Neural cell (in vitro differentiated cells): Measurements from ENCODE around the gene AGAP3. TPM values are rescaled to one million over a fixed set of nuclear protein-coding genes. Genes with fewer than 3 reads are reported as not detected.
A peak's percentile ranks its signal among the peaks of the same experiment; 100 is the strongest.

Experiments
- H2AFZ ChIP-seq: fragments of 200-600, 300-800 bp; sonication (generic), shearing (Covaris generic); 2 replicates; pipeline ENCODE4 v1.6.0; 2014; ENCODE audit warnings: low read depth, mild to moderate bottlenecking, antibody characterized with exemption, low read length, moderate library complexity
- H3F3A ChIP-seq: fragments of 200-600 bp; shearing (Covaris generic); 2 replicates; pipeline ENCODE4 v1.6.1; 2016; ENCODE audit warnings: mild to moderate bottlenecking, moderate library complexity, mixed read lengths, antibody characterized with exemption, low read length; ENCODE audit not compliant: insufficient read depth, poor library complexity, severe bottlenecking
- H3K27ac ChIP-seq: fragments of 200-600, 300-800 bp; sonication (generic), shearing (Covaris generic); 2 replicates; pipeline ENCODE4 v1.5.1; 2014; ENCODE audit warnings: mild to moderate bottlenecking, low read length, moderate library complexity
- H3K27me3 ChIP-seq: fragments of 300-800, 200-600 bp; sonication (generic), shearing (Covaris generic); 2 replicates; pipeline ENCODE4 v1.6.0; 2014; ENCODE audit warnings: mild to moderate bottlenecking, low read depth, low read length, moderate library complexity; ENCODE audit not compliant: insufficient read depth
- H3K36me3 ChIP-seq: fragments of 300-800, 200-600 bp; sonication (generic), shearing (Covaris generic); 2 replicates; pipeline ENCODE4 v1.5.1; 2014; ENCODE audit warnings: mild to moderate bottlenecking, antibody characterized with exemption, low read length, moderate library complexity; ENCODE audit not compliant: insufficient read depth
- H3K4me2 ChIP-seq: fragments of 300-800, 200-600 bp; sonication (generic), shearing (Covaris generic); 2 replicates; pipeline ENCODE4 v1.6.0; 2014; ENCODE audit warnings: mild to moderate bottlenecking, low read length
- H3K4me3 ChIP-seq: fragments of 300-800, 200-600 bp; sonication (generic), shearing (Covaris generic); 2 replicates; pipeline ENCODE4 v1.5.1; 2014; ENCODE audit warnings: mild to moderate bottlenecking, low read length, moderate library complexity
- H3K79me2 ChIP-seq: fragments of 200-600 bp; shearing (Covaris generic); replicated peaks from 2 replicates; pipeline ENCODE4 v1.6.0; 2014; ENCODE audit warnings: mild to moderate bottlenecking, low read length, moderate library complexity; ENCODE audit not compliant: insufficient read depth
- H3K9ac ChIP-seq: fragments of 300-800, 200-600 bp; sonication (generic), shearing (Covaris generic); 2 replicates; pipeline ENCODE4 v1.6.1; 2016; ENCODE audit warnings: mild to moderate bottlenecking, low read length, mixed read lengths
- H3K9me2 ChIP-seq: fragments of 200-600 bp; shearing (Covaris generic); 2 replicates; pipeline ENCODE4 v1.6.1; 2016; ENCODE audit warnings: mild to moderate bottlenecking, low read length, mixed read lengths; ENCODE audit not compliant: insufficient read depth
- H3K9me3 ChIP-seq: fragments of 200-600, 300-800 bp; sonication (generic), shearing (Covaris generic); 2 replicates; pipeline ENCODE4 v1.6.1; 2016; ENCODE audit warnings: mild to moderate bottlenecking, mixed run types, low read length, moderate library complexity, mixed read lengths
- H4K20me1 ChIP-seq: fragments of 200-600 bp; shearing (Covaris generic); 2 replicates; pipeline ENCODE4 v1.6.1; 2016; ENCODE audit warnings: mild to moderate bottlenecking, mixed run types; ENCODE audit not compliant: insufficient read depth
- EP300 ChIP-seq: fragments of 450-650 bp; conservative IDR thresholded peaks from 2 replicates; pipeline ENCODE4 v1.6.1; 2014; ENCODE audit warnings: antibody characterized with exemption, mild to moderate bottlenecking, moderate library complexity; ENCODE audit not compliant: poor library complexity, severe bottlenecking
- EZH2 ChIP-seq: fragments of 200-600, 300-800 bp; shearing (Covaris generic), sonication (generic); IDR thresholded peaks from 2 replicates; pipeline ENCODE4 v1.6.1; 2014; ENCODE audit warnings: antibody characterized with exemption, low read length, borderline replicate concordance, mild to moderate bottlenecking; ENCODE audit not compliant: insufficient read depth, poor library complexity, severe bottlenecking
- MXI1 ChIP-seq: fragments of 450-650 bp; conservative IDR thresholded peaks from 2 replicates; pipeline ENCODE4 v1.6.1; 2014; ENCODE audit warnings: antibody characterized with exemption, mild to moderate bottlenecking; ENCODE audit not compliant: poor library complexity, severe bottlenecking
- POLR2AphosphoS5 ChIP-seq: IDR thresholded peaks from 2 replicates; pipeline ENCODE4 v1.6.1; 2012
- RAD21 ChIP-seq: fragments of 450-650 bp; conservative IDR thresholded peaks from 2 replicates; pipeline ENCODE4 v1.6.1; 2014; ENCODE audit warnings: antibody characterized with exemption, mild to moderate bottlenecking, moderate library complexity
- SMC3 ChIP-seq: fragments of 450-650 bp; conservative IDR thresholded peaks from 2 replicates; pipeline ENCODE4 v1.6.1; 2014; ENCODE audit warnings: antibody characterized with exemption, mild to moderate bottlenecking, moderate library complexity; ENCODE audit not compliant: poor library complexity
- TAF1 ChIP-seq: IDR thresholded peaks from 2 replicates; pipeline ENCODE4 v1.6.1; 2012; ENCODE audit warnings: low read depth
- polyA plus RNA-seq: library from polyadenylated mRNA; depleted of rRNA; stranded (reverse); fragments of >200 nt; gene quantifications from 2 replicates; pipeline ENCODE4 v1.2.3, GENCODE V29; 2014
- TF ChIP-seq, protein P1 (sequence below): fragments of 450-650 bp; IDR thresholded peaks from 2 replicates; pipeline ENCODE4 v1.5.1; 2014; ENCODE audit warnings: antibody characterized with exemption, mild to moderate bottlenecking, moderate library complexity; ENCODE audit not compliant: poor library complexity, severe bottlenecking
- TF ChIP-seq, protein P2 (sequence below): IDR thresholded peaks from 2 replicates; pipeline ENCODE4 v1.6.1; 2012; ENCODE audit warnings: borderline replicate concordance

The AGAP3 gene
- polyA plus RNA-seq, 1 donor from 2014 or later = 117 TPM

DNA sequence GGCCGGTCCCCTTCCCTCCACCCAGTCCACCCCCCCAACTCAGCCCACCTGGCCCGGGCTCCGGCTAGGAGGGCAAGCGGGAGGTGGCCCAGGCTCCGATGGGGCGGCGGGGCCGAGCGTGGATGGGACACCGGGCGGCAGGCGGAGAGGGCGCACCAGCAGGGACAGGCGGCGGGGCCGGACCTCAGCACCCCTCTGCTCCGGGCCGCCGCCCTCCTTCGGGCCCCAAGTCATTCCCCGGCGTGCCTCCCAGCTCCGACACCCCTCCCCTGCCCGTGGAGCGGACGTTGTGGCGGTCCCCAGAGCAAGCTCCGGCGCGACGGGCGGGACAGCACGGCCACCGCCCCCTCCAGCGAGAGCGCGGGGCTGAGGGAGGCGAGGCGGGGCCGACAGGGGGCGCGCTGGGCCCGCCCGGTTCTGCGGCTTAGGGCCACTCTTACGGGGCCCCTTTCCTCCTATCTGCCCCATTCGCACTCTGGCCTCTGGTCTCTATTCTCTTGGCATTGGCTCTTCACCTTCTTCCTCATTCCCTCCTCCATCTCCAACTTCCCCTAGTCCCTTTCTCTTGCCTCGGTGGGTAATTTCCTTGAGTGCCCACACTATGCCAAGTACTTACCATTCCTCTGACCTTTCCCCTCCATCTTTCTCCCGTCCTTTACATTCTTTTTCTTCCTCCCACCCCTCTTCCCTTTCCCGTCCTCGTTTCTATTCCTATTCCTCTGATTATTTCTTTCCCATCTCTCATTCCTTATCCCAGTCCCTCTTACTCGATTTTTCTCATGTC, 81.9 kb downstream of the AGAP3 start:
- Histone ChIP-seq H3K9me3 (no peaks in the 10 kb centered on the region), H3K27me3 (peaks cover 72% of the 10 kb centered on the region), H3K4me2 (no peak overlapping the region), H3K27ac (no peak overlapping the region), H2AFZ (no peak overlapping the region), H3K4me3 (peak overlapping the region; percentile 70), H3F3A (no peaks in the 10 kb centered on the region), H3K9ac (no peak overlapping the region), H4K20me1 (no peaks in the 10 kb centered on the region), H3K36me3 (no peaks in the 10 kb centered on the region), H3K9me2 (no peaks in the 10 kb centered on the region), H3K79me2 (no peaks in the 10 kb centered on the region)
- no peak for TF ChIP-seq EZH2
- TF ChIP-seq, protein P1, sequence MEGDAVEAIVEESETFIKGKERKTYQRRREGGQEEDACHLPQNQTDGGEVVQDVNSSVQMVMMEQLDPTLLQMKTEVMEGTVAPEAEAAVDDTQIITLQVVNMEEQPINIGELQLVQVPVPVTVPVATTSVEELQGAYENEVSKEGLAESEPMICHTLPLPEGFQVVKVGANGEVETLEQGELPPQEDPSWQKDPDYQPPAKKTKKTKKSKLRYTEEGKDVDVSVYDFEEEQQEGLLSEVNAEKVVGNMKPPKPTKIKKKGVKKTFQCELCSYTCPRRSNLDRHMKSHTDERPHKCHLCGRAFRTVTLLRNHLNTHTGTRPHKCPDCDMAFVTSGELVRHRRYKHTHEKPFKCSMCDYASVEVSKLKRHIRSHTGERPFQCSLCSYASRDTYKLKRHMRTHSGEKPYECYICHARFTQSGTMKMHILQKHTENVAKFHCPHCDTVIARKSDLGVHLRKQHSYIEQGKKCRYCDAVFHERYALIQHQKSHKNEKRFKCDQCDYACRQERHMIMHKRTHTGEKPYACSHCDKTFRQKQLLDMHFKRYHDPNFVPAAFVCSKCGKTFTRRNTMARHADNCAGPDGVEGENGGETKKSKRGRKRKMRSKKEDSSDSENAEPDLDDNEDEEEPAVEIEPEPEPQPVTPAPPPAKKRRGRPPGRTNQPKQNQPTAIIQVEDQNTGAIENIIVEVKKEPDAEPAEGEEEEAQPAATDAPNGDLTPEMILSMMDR = peak; percentile 52

DNA sequence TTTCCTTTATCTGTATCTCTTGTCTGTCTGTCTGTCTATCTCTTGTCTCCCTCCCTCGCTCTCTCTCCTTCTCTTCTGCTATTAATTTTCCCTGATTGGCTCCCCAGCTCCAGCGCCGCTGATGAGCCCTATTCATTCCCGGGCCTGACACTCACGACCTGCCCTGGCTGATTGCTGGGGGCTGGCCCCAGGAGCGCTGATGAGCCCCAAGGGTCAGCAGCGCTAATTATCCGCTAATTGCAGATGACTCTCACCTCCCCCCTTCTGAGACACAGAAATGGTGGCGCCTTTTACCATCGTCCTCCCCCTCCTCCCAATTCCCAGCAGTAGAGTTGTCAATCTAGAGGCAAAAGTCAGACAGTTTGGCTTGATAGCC, 82.5 kb downstream of the AGAP3 start:
- TF ChIP-seq MXI1 (no peak), RAD21 (no peak), EZH2 (no peak), POLR2AphosphoS5 (no peak), EP300 (no peak), SMC3 (no peak), TAF1 (no peak)
- TF ChIP-seq, protein P1 = no peak
- TF ChIP-seq, protein P2, sequence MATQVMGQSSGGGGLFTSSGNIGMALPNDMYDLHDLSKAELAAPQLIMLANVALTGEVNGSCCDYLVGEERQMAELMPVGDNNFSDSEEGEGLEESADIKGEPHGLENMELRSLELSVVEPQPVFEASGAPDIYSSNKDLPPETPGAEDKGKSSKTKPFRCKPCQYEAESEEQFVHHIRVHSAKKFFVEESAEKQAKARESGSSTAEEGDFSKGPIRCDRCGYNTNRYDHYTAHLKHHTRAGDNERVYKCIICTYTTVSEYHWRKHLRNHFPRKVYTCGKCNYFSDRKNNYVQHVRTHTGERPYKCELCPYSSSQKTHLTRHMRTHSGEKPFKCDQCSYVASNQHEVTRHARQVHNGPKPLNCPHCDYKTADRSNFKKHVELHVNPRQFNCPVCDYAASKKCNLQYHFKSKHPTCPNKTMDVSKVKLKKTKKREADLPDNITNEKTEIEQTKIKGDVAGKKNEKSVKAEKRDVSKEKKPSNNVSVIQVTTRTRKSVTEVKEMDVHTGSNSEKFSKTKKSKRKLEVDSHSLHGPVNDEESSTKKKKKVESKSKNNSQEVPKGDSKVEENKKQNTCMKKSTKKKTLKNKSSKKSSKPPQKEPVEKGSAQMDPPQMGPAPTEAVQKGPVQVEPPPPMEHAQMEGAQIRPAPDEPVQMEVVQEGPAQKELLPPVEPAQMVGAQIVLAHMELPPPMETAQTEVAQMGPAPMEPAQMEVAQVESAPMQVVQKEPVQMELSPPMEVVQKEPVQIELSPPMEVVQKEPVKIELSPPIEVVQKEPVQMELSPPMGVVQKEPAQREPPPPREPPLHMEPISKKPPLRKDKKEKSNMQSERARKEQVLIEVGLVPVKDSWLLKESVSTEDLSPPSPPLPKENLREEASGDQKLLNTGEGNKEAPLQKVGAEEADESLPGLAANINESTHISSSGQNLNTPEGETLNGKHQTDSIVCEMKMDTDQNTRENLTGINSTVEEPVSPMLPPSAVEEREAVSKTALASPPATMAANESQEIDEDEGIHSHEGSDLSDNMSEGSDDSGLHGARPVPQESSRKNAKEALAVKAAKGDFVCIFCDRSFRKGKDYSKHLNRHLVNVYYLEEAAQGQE = no peak
- no peak overlapping the region for H3K27ac ChIP-seq
- H3F3A ChIP-seq = no peaks in the 10 kb centered on the region
- no peak overlapping the region for H3K9ac ChIP-seq
- H3K27me3 ChIP-seq = peaks cover 69% of the 10 kb centered on the region
- no peak overlapping the region for H3K4me3 ChIP-seq
- H3K79me2 ChIP-seq = no peaks in the 10 kb centered on the region
- no peaks in the 10 kb centered on the region for H3K9me2 ChIP-seq
- no peaks in the 10 kb centered on the region for H3K36me3 ChIP-seq
- no peaks in the 10 kb centered on the region for H4K20me1 ChIP-seq
- H3K9me3 ChIP-seq = no peaks in the 10 kb centered on the region
- no peak overlapping the region for H2AFZ ChIP-seq
- H3K4me2 ChIP-seq = no peak overlapping the region
